GM04503 (cell line): Measurements from ENCODE around the gene PLA2G4E.

Source experiments
- DNase-seq: peaks from one replicate; pipeline ENCODE4 v3.0.0-alpha.2; 2012; ENCODE audit warnings: low read depth

Gene PLA2G4E

GRCh38 chr15:41977757-41978383 is 43.0 kb downstream of the PLA2G4E start:
- no peak for DNase-seq

- DNase-seq = no peak
Measured at GRCh38 chr15:41975669-41976068, 45.2 kb downstream of the PLA2G4E start.

GRCh38 chr15:41974041-41974440 is 46.8 kb downstream of the PLA2G4E start:
- no peak for DNase-seq

GRCh38 chr15:41972253-41973242 is 48.3 kb downstream of the PLA2G4E start, which contains the start of gene EHD4:
Gene EHD4 (minus strand): TSS chr15:41972557. CDS start chr15:41972494, 63 bp downstream.
- peak; percentile 94 for DNase-seq

GRCh38 chr15:41971895-41972252 is 49.0 kb downstream of the PLA2G4E start:
- DNase-seq = no peak

- no peak for DNase-seq
Measured at GRCh38 chr15:41971089-41971894, 49.5 kb downstream of the PLA2G4E start.

- no peak for DNase-seq
Measured at GRCh38 chr15:41970456-41970855, 50.4 kb downstream of the PLA2G4E start.

GRCh38 chr15:41969851-41970431 is 50.9 kb downstream of the PLA2G4E start:
- no peak for DNase-seq

- DNase-seq = no peak
Measured at GRCh38 chr15:41968701-41969100, 52.1 kb downstream of the PLA2G4E start.

- DNase-seq = no peak
Measured at GRCh38 chr15:41967506-41968206, 53.2 kb downstream of the PLA2G4E start.

- DNase-seq = no peak
Measured at GRCh38 chr15:41966920-41967465, 53.8 kb downstream of the PLA2G4E start.

- DNase-seq = no peak
Measured at GRCh38 chr15:41966414-41966812, 54.4 kb downstream of the PLA2G4E start.

GRCh38 chr15:41965441-41966413 is 55.1 kb downstream of the PLA2G4E start:
- no peak for DNase-seq

GRCh38 chr15:41961595-41962202 is 59.1 kb downstream of the PLA2G4E start:
- DNase-seq = no peak

GRCh38 chr15:41961001-41961518 is 59.8 kb downstream of the PLA2G4E start:
- no peak for DNase-seq

GRCh38 chr15:41958002-41958420 is 62.8 kb downstream of the PLA2G4E start:
- DNase-seq = no peak

- no peak for DNase-seq
Measured at GRCh38 chr15:41957021-41957897, 63.6 kb downstream of the PLA2G4E start.
